Renal pelvis (tissue), 4 donors: Measurements from ENCODE around the gene ZNF423. TPM values are rescaled to one million over a fixed set of nuclear protein-coding genes. Genes with fewer than 3 reads are reported as not detected.
"Not testable (repeated sequence)": the region's sequence is repeated elsewhere in the genome, so short reads cannot be mapped to it uniquely, and the experiment has no call there.

Experiments used
- DNase-seq: peaks from one replicate; pipeline ENCODE4 v3.0.0-alpha.2; 2013
- polyA plus RNA-seq, 3 donors: library from polyadenylated mRNA; unstranded; fragments of 120-200 nt; gene quantifications; one replicate each; pipeline ENCODE4 v1.2.1, GENCODE V29; 2013; ENCODE audit not compliant: insufficient read length in 3 of 3

The ZNF423 gene
- polyA plus RNA-seq, 3 donors = 24.2 to 30.5 (median 28.5) TPM

DNA sequence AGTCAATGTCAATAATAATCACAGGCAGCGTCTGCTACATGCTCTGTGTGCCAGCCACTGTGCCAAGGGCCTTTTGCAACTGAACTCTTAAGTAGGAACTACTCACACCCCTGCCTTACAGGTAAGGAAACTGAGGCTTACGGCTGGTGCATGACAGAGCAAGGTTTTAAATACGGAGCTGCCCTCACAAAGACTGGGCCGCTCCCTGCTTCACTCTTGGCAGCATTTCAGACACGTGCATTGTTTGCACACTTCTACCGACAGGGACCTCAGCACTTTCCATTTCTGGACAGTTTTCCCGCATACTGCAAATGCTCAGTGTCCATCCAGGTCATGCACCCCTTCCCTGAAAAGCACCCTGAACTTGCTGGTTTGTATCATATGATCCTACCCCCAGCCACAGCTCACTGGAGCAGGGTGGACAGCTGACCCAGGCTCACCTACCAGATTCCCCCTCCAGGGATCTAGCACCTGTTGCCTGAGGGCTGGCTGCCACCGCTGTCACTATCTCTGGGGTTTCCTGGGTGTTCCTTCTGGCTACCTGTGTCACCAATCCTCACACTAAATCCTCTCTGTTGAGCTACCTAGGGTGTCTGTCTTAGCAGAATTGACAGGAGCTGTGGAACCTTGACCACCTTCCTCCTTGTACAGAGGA lies 339.4 kb downstream of the ZNF423 start:
- no peak for DNase-seq

DNA sequence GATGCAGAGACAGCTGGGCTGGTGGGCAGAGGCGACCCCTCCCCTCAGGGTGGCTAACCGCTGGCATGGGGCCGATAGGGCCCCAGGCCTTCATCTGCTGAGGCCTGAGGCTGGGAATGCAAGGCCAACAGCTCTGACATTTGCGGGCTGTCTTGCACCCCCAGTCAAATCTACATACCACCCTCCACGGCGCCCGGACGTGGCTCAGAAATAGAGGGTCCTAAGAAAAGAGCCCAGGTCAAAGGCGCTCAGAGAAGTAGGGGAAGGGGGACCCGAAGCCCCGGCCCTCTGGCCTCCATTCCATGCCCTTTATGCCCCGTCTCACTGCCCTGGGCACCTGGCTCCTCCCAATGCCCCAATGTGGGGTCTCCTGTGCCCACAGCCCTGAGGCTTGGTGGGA lies 340.1 kb downstream of the ZNF423 start:
- no peak for DNase-seq

DNA sequence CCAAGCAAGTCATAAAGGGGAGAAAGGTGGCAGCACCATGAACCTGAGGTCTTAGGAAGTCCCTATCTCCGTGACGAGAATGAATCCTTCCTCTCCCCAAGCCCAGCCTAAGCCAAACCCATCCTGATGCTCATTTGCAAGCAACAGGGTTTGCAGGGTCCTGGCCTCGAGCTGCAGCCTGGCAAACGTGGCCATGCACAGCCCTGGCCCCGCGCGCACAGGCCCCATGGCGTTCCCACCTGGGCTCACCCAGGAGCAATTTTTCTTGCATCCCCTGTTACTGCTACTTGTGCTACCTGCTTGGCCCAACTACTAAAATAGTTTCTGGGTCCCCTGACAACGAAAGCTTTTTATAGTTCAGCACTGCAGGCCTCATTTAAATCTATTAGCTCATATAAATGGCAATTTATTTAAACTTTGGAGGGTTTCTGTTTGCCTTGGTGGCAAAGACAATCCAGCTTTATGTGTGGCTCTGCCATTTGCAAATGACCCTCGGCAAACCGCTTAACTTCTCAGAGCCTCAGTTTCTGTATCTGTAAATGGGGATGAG lies 340.8 kb downstream of the ZNF423 start:
- DNase-seq = no peak

DNA sequence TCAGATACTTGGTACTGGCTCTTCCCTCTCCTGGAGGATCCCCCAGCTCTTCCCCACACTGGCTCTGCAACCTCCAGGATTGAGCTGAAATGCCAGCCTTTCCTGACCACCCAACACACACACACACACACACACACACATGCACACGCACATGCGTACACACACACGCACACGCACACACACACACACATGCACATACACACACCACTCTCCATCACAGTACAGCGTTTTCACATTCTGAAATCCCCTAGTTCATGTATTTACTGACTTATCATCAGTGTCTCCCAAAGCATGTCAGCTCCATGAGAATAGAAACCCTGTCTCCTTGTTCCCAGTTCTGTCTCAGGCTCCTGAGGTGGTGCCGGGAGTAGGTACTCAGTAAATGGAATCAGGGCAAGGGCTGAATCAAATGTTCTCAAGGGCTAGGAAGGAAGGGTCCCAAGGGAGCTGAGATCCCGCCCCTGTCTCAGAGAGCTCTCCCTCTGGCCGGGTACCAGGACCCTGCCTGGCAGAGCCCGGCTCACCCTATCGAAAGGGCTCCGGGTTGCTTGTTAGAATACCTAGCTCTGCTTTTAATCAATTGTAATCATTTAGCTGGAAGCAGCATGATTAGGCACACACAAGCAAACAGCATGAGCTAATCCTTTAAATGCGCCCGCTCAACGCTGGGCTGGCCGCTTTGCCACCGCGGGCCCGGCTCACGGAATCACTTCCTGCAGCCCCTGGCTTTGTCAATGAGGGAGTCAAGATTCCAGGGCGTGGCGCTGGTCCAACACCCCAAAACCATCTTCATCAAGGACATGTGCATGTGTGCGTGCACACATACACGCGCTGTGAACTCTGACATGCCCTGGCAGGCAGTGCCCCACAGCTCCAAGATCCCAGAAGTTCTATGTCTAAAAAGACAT lies 341.6 kb downstream of the ZNF423 start:
- DNase-seq = no peak

DNA sequence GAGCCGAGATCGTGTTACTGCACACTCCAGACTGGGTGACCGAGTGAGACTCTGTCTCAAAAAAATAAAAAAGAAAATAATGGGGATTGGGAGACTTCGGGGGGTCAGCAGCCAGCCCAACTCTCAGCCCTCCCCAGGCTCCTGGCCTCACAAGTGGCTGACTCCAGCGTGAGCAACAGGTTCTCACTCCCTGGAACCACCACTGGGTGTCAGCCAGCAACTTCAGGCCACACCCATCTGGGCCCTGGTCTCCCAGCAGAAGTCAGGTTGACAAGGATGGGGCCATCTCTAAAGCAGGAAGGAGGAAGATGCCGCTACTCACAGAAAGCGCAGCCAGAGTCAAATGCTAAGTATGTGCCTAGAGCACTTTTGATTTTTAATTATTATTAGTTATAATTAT lies 342.9 kb downstream of the ZNF423 start:
- no peak for DNase-seq

DNA sequence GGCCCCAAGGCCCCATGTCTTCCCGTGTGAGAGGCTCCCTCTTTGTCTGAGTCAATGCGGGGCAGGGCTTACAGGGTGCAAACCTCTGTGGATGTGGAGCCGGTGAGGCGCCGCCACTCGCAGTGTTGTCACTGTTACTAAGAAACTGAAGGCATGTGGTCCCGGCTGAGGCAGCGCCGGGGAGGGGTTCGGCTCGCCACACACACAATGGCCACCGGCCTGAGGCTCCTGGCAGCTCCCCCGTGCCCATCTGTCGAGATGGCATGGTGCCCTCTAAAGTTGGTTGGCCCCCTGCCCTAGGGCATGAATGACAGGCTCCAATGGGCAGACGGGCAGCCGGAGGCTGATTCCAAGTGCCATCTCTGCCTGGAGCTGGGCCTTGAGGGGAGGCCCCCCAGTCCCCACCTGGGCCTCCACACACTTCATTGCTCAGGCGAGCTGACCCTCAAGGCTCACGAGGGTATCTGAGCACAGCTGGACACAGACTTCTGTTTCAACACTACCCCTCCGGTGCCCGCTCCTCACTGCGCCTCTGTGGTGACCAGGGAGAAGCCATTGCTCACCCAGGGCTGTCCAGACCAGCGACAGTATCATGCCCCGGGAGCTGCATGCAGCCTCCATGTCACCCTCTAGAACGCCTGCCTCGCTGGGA lies 345.1 kb downstream of the ZNF423 start:
- DNase-seq = no peak

DNA sequence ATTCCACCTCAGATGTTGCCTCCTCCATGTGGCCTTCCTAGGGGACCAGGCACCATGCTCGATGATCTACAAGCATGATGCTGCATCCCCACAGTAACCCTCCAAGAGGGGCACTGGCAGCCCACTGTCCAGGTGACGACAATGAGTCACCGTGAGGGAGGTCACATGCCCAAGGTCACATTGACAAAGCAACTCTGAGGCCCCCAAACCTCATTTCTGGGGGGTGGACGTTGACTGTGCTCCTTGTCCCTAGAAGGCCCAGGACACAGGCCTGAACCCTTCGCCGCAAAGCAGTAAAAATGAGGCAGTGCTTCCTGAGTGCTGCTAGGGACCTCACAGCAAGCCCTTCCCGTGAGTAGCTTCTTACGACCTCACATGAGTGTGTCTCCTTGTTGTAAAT lies 345.8 kb downstream of the ZNF423 start:
- DNase-seq = no peak

DNA sequence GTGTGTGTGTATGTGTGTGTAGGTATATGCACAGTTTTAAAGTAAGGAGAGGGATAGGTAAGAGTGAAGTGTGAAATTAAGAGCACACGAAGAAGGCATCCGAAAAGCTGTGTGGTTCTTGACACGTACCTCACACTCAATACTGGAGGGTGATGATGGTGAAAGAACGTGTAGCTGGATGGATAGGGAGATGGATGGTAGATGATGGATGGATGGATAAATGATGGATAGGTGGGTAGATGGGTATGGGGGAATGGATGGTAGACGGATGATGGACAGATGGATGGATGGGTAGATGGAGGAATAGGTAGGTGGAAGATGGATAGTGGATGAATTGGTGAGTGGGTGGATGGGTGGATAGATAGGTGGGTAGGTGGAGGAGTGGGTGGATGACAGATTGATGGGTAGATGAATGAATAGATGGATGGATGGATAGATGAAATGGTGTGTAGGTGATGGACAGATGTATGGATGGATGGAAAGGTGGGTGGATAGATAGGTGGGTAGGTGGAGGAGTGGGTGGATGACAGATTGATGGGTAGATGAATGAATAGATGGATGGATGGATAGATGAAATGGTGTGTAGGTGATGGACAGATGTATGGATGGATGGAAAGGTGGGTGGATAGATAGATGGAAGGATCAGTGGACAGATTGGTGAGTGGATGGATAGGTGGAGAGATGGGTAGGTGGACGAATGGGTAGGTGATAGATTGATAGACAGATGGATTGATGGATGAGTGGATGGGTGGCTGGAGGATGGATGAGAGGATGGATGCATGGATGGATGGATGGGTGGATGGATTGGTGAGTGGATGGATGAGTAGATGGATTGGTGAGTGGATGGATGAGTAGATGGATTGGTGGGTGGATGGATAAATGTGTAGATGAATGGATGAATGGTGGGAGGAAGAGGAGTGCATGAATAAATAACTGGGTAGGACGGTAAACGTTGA lies 349.6 kb downstream of the ZNF423 start:
- DNase-seq = not testable (repeated sequence)

DNA sequence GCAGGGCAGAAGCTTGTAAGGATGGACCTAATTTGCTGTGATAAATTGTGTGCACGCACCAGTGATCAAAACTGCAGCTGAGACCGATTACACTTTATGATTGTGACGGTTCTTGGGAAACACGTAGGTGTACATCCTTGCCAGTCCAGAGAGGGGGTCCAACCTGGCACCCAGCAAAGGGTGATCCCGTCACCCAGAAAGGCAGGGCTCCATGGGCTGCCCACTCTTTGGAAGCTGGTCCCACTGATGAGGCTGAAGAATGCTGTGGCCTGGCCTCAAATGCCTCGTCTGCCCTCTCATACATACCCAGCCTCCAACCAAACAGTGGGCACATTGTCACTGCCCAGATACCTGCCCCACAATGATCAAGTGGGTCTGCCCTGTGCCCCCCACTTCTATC lies 350.4 kb downstream of the ZNF423 start:
- no peak for DNase-seq

DNA sequence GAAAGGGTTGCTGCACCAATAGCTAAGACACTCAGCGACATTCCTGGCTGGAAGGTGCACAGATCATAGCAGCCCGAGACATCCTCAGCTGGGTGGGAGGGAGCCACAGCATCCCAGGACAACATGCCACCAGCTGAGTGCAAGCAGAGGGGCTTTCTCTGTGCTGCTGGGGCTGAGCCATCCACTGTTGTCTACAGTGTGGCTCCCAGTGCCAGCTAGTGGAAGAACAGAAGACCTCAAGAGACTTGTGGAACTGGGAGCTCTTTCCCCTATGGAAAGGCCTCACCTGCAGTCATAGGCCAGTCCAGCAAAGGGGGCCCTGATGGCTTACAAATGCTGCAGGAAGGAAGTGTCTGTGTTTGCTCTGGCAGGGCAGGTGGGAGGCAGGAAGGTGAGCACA lies 351.3 kb downstream of the ZNF423 start:
- DNase-seq = no peak

DNA sequence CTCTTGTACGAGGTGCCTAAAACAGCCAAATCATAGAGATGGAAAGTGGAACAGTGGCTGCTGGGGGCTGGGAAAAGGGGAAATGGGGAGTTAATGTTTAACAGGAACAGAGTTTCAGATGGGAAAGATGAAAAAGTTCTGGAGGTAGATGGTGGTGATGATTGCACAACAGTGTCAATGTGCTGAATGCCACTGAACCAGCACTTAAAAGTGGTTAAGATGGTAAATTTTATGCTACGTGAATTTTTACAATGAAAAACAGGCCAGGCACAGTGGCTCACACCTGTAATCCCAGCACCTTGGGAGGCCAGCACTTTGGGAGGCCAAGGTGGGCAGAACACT lies 351.9 kb downstream of the ZNF423 start:
- no peak for DNase-seq

DNA sequence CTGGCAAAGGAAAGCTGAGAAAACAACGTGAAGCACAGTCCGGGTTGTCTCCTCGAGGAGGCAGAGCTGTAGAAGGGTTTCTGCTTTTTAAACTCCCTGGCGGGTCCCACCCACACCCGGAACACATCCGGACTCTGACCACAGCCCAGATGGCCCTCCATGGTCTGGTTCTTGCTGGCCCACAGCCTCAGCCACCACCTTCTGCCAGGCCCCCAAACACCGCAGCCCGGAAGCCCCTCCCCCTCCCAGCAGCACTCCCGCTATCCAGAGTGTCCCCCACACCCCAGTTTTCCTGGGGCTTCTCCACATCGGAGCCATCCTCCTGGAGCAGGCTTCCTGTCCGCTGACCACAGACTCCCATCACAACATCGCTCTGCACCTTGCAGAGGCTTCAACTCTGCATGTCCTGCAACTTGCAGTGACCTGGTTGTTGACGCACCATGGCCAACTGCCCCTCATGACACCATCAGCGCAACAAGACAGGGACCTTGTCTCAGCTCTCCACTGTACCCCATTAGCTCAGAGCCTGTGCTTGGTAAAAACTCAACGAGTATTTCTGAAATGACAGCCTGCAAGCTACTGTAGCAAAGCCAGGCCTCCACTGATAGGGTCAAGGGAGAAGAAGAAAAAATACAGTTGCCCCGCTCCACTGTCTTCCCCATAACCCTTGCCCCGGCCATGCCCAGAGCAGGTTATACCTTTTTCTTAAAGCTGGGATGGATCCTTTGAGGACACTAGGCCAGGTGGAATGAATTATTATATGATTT lies 352.5 kb downstream of the ZNF423 start:
- DNase-seq = no peak

DNA sequence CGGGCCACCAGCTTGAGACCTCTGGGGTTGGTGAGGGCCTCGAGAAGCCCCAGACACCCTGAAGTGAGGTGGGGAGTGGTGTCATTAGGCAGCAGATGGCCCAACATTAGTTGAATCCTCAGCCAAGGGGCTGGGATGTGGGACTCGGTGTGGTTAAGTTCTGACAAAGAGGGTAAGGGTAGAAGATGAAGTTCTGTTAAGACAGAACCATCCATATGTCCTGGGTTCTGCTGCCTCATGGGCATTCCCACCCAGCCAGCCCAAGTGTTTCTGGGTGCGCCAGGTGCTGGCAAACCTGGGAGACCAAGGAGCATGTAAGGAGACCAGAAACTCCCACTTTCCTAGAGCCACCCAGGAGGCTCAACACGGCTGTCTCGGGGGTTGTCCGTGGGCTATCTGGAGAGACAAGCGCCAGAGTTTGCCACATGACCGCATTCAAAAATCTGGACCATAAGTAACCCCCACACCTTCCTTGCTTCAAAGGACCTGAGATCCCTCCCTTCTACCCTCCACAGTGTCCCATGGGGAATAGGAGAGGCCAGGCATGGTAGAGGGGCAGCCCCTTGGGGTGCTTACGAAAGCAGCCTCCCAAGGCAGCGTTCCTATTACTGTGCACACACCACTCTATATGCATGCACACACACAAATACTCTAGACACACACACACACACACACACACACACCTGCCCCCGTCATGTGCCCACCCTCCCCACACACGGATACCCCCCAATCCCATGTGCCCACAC lies 353.6 kb downstream of the ZNF423 start:
- no peak for DNase-seq

DNA sequence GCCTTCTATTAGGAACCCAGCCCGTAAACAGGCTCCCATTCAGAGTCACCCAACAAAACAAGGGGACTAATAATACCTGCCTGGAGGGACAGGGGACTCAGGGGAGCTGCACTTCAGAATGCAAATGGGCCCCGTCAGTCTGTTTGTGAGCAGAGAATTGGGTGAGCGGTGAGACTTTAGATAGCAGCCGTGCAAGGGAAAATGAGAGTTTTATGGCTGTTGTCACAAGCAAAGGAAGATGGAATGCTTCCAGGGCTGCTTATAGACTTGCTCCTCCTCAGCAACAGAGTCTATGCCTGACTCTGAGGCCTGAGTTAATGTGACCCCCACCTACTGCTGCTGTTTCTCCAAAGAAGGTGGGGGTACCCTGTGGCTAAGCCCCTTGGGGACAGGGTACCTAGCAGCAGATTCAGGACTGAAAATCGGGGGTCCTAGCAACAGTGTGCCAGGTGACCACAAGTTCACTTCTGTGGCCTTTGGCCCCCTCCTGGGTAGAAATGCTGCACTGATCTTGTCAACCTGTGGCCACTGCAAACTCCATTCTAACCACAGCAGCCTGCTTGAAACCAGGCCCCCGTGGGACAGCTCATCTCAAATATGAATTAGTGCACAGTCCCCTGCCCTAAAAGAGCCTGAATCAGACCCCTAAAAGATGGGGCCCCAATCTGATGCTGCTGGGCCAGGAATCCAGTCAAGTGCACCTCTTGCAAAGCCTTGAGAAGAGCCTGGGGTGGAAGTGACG lies 355.9 kb downstream of the ZNF423 start:
- DNase-seq = no peak

DNA sequence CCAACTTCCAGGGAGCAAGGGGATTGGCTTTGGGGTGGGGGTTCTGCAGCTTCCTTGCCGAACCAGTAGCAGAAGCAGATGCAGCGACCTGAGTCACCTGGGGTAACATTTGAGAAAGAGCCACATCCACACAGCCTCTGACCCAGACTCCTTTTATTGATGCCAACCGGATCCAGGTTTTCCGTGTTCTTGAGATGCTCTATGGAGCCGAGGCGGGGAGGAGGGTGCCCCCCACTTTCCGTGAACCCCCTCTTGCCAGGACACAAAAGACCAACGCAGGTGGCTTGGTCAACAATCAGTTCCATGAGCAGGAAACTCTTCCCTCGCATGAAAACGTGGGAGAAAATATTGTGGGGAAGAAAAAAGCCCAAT lies 356.5 kb downstream of the ZNF423 start:
- DNase-seq = no peak

DNA sequence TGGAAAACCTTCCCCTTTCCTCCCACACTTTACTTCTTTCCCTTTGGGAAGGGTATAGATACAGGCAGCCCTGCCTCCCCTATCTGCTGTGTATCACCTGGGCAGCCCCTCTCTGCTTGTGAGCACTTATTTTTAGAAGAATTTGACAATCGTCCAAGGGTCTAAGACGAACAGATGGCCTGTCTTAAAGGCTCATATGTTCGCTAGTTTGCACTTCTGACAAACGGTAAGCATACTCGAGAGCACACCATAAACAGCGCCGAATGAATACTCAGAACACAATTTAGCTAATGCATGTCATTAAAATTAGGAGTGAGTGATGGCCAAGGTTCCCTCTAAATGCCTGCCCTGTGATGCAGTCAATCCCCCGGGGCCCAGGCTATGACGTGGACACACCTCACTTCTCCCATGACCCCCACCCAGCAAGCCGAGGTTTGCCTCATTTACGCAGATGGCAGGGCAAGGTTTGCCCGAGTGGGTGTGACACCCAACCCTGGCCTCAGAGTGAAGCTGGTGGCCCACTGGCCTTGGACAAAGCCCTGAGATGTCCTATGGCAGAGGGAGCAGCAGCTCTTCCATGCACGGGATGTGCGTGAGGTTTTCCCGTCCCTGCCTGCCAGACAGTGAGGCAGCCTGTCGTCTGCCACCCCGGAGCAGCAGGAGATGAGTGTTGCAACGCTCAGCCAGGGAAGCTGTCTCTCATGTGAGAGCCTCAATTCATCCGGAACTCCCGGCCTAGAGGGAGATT lies 357.1 kb downstream of the ZNF423 start:
- no peak for DNase-seq

DNA sequence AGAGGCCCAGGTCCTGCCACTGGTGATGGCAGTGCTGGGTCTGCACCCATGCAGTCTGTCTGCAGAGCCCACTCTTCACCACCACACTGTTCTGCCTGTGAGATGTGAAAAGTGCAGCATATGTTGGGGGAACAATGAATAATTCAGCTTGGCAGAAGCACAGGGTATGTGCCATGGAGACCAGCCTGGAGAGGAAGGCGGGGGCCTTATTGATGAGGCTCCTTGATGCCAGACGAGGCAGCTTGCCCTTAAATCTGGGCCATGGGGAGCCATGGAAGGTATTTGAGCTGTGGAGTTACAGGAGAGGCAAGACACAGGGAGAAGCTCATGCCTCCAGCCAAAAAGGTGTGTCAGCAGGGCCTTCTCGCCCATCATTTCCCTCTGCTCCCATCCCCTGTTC lies 357.6 kb downstream of the ZNF423 start:
- no peak for DNase-seq

DNA sequence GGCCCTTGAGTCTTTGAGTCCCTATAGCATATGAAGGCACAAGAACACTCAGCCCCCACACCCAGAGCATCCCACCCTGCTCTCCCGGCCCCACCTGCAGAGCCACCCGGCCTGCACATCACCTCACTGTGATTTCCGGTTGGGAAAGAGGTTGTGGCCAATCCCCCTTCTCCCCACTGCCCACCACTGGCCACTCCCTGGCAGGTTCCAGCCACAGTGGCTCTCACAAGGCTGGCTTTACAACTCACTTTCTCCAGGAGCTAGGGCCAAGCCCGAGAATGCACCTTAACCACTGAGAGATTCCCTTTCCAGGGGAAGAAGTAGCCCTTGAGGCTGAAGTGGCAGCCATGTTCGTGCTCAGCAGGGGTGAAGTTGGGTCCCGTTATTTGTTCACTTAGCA lies 358.4 kb downstream of the ZNF423 start:
- DNase-seq = no peak

DNA sequence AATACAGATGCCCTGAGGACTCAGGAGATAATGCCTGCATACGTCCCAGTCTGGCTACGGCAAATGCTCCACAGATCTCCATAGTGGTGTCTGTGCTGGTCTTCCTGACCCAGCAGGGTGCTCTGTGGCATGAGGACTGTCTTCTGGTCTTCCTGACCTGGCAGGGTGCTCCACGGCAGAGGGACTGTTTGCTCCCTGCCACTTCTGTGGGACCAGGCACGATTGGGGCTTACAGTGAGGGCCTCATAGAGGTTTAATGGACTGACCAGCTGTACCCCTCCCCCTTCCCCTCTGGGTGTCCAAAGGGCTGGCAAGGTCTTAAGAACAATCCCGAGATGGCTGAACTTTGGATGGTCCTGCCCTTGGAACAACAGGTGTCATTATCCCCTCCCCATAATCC lies 359.3 kb downstream of the ZNF423 start:
- no peak for DNase-seq
